B cell (primary cell): Measurements from ENCODE around the gene LRIT2. TPM values are rescaled to one million over a fixed set of nuclear protein-coding genes. Genes with fewer than 3 reads are reported as not detected.

Experiments used
- ATAC-seq: fragments of 200-7000 bp; cut with Tn5 transposase; one replicate; pipeline ENCODE4 v1.10.0; 2021; ENCODE audit warnings: low read depth, mild to moderate bottlenecking, moderate number of reproducible peaks, moderate library complexity
- CTCF ChIA-PET: fragments of 350-600 bp; sonication (Branson Sonifier 250); formaldehyde crosslinking; loops from one replicate; lab custom pipeline; 2021; ENCODE audit warnings: antibody characterized with exemption, inconsistent platforms; lab: Charles Lee
- POLR2A ChIA-PET: fragments of 350-600 bp; sonication (Branson Sonifier 250); formaldehyde crosslinking; loops from one replicate; lab custom pipeline; 2021; ENCODE audit warnings: antibody characterized with exemption; lab: Charles Lee
- DNase-seq: peaks from one replicate; pipeline ENCODE4 v3.0.0; 2013
- H2AFZ ChIP-seq: 2 replicates; pipeline ENCODE4 v1.6.1; 2012; ENCODE audit warnings: mild to moderate bottlenecking, low read depth, low read length; ENCODE audit not compliant: insufficient read depth, poor library complexity, severe bottlenecking
- H3K27ac ChIP-seq, 2 donors: 1 replicate in 1 of 2; 2 replicates in 1 of 2; pipeline ENCODE4 v1.5.1; 2012 to 2013; ENCODE audit warnings: low read length in 2 of 2, mild to moderate bottlenecking in 2 of 2, moderate library complexity in 1 of 2
- H3K27me3 ChIP-seq, 4 experiments: fragments of 200-600 bp in 1 of 4; sonication (generic) in 1 of 4; replicated peaks in 1 of 4; 1 replicate in 2 of 4; 2 replicates in 2 of 4; pipeline versions ENCODE4 v1.6.1 to v1.7.0; 2013 to 2016; ENCODE audit warnings: low read length in 3 of 4, mild to moderate bottlenecking in 2 of 4, mixed read lengths in 1 of 4, moderate library complexity in 1 of 4; ENCODE audit not compliant: insufficient read depth in 4 of 4, control insufficient read depth in 3 of 4; ENCODE audit errors: control extremely low read depth in 1 of 4
- H3K36me3 ChIP-seq, 2 experiments: replicated peaks in 1 of 2; 1 replicate in 1 of 2; 2 replicates in 1 of 2; pipeline versions ENCODE4 v1.6.1 to v1.7.1; 2013; ENCODE audit warnings: low read length in 1 of 2; ENCODE audit not compliant: insufficient read depth in 2 of 2, control insufficient read depth in 1 of 2; ENCODE audit errors: control extremely low read depth in 1 of 2, extremely low read depth in 1 of 2
- H3K4me1 ChIP-seq, 2 donors: fragments of 200-600 bp in 1 of 2; sonication (generic) in 1 of 2; 1 replicate in 1 of 2; 2 replicates in 1 of 2; pipeline versions ENCODE4 v1.5.1 to v1.6.1; 2013 to 2017; ENCODE audit warnings: low read length in 2 of 2; ENCODE audit not compliant: control insufficient read depth in 2 of 2, insufficient read depth in 2 of 2
- H3K4me2 ChIP-seq: replicated peaks from 2 replicates; pipeline ENCODE3; 2012; ENCODE audit warnings: mild to moderate bottlenecking, low read depth, low read length; ENCODE audit not compliant: poor library complexity, severe bottlenecking
- H3K4me3 ChIP-seq, 5 experiments: fragments of 200-600 bp in 1 of 5; sonication (generic) in 1 of 5; 1 replicate in 3 of 5; 2 replicates in 2 of 5; pipeline versions ENCODE4 v1.5.1 to v1.7.0; 2011 to 2016; ENCODE audit warnings: low read length in 4 of 5, mild to moderate bottlenecking in 4 of 5, low read depth in 2 of 5, control low read depth in 1 of 5, moderate library complexity in 1 of 5; ENCODE audit not compliant: insufficient read depth in 1 of 5; ENCODE audit errors: control extremely low read depth in 1 of 5, extremely low read depth in 1 of 5
- H3K79me2 ChIP-seq: fragments of 200-600 bp; sonication (generic); one replicate; pipeline ENCODE4 v1.6.0; 2016; ENCODE audit warnings: low read length; ENCODE audit not compliant: control insufficient read depth, insufficient read depth
- H3K9ac ChIP-seq: fragments of 200-600 bp; sonication (generic); 2 replicates; pipeline ENCODE4 v1.6.1; 2017; ENCODE audit warnings: mild to moderate bottlenecking, low read length, moderate library complexity
- H3K9me3 ChIP-seq, 3 donors: one replicate each; pipeline versions ENCODE4 v1.6.1 to v1.7.1; 2013; ENCODE audit warnings: low read length in 2 of 3; ENCODE audit not compliant: control insufficient read depth in 2 of 3, insufficient read depth in 1 of 3; ENCODE audit errors: control extremely low read depth in 1 of 3
- H4K20me1 ChIP-seq: 2 replicates; pipeline ENCODE4 v1.6.0; 2012; ENCODE audit warnings: mild to moderate bottlenecking, low read length; ENCODE audit not compliant: insufficient read depth, control insufficient read depth, poor library complexity, severe bottlenecking
- H3K27ac Mint-ChIP-seq: one replicate; pipeline ENCODE4 v1.8.0; 2021; ENCODE audit warnings: mixed read lengths
- H3K27me3 Mint-ChIP-seq: one replicate; pipeline ENCODE4 v1.8.0; 2021; ENCODE audit warnings: mixed read lengths
- H3K4me1 Mint-ChIP-seq: one replicate; pipeline ENCODE4 v1.8.0; 2021; ENCODE audit warnings: mixed read lengths
- H3K4me3 Mint-ChIP-seq: one replicate; pipeline ENCODE4 v1.8.0; 2021; ENCODE audit warnings: mixed read lengths
- H3K9me3 Mint-ChIP-seq: one replicate; pipeline ENCODE4 v1.8.0; 2022; ENCODE audit warnings: mixed read lengths; ENCODE audit not compliant: insufficient read depth
- EZH2 ChIP-seq: IDR thresholded peaks from 2 replicates; pipeline ENCODE4 v1.6.1; 2012; ENCODE audit warnings: borderline replicate concordance, low read depth, mild to moderate bottlenecking, moderate library complexity, low read length; ENCODE audit not compliant: insufficient read depth, poor library complexity, severe bottlenecking
- WGBS: methylation state at CpG from one replicate; pipeline ENCODE4 v1.1.5; 2013; ENCODE audit warnings: missing lambda C conversion rate; ENCODE audit not compliant: insufficient coverage; 5-methylcytosine and 5-hydroxymethylcytosine counted together
- intact Hi-C: fragments of 100-400 bp; cut with micrococcal nuclease; formaldehyde crosslinking; loops from one replicate; pipeline ENCODE4 v1.10.0; 2022
- polyA plus RNA-seq: library from polyadenylated mRNA; depleted of rRNA; stranded (reverse); fragments of >200 nt; gene quantifications from 2 replicates; pipeline ENCODE4 v1.2.3, GENCODE V29; 2012
- total RNA-seq, 2 donors: library from RNA; stranded (reverse); fragments of 120-200 nt in 1 of 2; gene quantifications; 1 replicate in 1 of 2; 2 replicates in 1 of 2; pipeline versions ENCODE4 v1.2.3 to v1.2.4, GENCODE V29; 2013 to 2022
- TF ChIP-seq, protein P1 (sequence below): fragments of 200-600 bp; IDR thresholded peaks from one replicate; pipeline ENCODE4 v1.8.0; 2022; ENCODE audit warnings: antibody characterized with exemption, mild to moderate bottlenecking

The LRIT2 gene
- total and polyA plus RNA-seq, 2 donors (not counting 1 experiment from before 2014, with no cell fraction given): not detected

DNA sequence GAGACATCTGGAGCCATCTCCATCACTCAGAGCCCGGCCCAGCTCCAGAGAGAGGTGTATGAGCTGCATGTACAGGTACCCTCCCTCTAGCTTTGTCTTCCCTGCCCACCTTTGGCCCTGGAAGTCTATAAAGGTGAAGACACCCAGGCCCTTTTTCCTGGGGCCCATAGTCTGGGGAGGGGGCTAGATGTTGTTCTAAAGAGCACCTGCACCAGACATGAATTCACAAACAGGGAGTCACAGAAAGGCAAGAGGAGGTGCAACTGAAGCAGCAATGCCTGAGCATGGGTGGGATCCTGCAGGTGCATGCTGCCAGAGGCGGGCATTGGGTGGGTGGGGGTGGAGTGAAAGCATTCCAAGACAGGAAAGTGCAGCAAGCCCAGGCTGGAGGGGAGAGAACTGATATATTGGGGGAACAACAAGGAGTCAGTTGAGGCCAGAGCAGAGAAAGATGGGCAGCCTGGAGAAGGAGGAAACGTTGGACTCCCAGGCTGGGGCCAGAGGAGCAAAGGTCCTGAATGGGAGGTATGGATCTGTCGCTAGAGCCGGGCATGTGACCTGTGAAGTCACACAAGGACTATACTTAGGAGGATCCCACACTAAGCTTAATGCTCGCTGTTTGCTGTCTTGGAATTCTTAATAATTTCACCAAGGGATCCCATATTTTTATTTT, 19.4 kb downstream of the LRIT2 start:
- intact Hi-C loops: loop anchor here (1.0 kb wide), 1 partner anchor 58 kb away; no protein-coding TSS in a partner anchor
- Histone ChIP-seq H4K20me1 (no peaks in the 10 kb centered on the region), H2AFZ (no peak overlapping the region), H3K27me3 (peaks cover 0 to 4% (median 2%) of the 10 kb centered on the region in 4 experiments), H3K79me2 (no peaks in the 10 kb centered on the region), H3K9me3 (no peaks in the 10 kb centered on the region), H3K4me3 (no peak overlapping the region), H3K4me1 (no peaks in the 10 kb centered on the region), H3K27ac (no peak overlapping the region), H3K4me2 (no peak overlapping the region), H3K36me3 (no peaks in the 10 kb centered on the region), H3K9ac (no peak overlapping the region)
- no peak for TF ChIP-seq EZH2
- TF ChIP-seq, protein P1, sequence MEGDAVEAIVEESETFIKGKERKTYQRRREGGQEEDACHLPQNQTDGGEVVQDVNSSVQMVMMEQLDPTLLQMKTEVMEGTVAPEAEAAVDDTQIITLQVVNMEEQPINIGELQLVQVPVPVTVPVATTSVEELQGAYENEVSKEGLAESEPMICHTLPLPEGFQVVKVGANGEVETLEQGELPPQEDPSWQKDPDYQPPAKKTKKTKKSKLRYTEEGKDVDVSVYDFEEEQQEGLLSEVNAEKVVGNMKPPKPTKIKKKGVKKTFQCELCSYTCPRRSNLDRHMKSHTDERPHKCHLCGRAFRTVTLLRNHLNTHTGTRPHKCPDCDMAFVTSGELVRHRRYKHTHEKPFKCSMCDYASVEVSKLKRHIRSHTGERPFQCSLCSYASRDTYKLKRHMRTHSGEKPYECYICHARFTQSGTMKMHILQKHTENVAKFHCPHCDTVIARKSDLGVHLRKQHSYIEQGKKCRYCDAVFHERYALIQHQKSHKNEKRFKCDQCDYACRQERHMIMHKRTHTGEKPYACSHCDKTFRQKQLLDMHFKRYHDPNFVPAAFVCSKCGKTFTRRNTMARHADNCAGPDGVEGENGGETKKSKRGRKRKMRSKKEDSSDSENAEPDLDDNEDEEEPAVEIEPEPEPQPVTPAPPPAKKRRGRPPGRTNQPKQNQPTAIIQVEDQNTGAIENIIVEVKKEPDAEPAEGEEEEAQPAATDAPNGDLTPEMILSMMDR: peak; percentile 53
- H3K9me3 Mint-ChIP-seq: no peaks in the 10 kb centered on the region
- no peak for ATAC-seq
- H3K27me3 Mint-ChIP-seq: peaks cover 33% of the 10 kb centered on the region
- H3K4me1 Mint-ChIP-seq: no peaks in the 10 kb centered on the region
- no peak for DNase-seq
- CTCF ChIA-PET: interaction anchor here (1.2 to 5.6 kb wide), 5 partner anchors 9 to 64 kb away, joined by 4 to 72 read pairs (median 4); no protein-coding TSS in a partner anchor
- 70% methylated on average over 2 of the region's 6 CpGs for WGBS
- POLR2A ChIA-PET: no interaction called here
- no peak overlapping the region for H3K27ac Mint-ChIP-seq
- H3K4me3 Mint-ChIP-seq: no peak overlapping the region
